ENCODE results near the gene TXN.
"Not testable (repeated sequence)": the region's sequence is repeated elsewhere in the genome, so short reads cannot be mapped to it uniquely, and the experiment has no call there.

GRCh38 chr9:110196084-110196499, 60.2 kb downstream of the TXN start:
- not testable (repeated sequence) for TF ChIP-seq CTCF, POLR2AphosphoS5, POLR2A (IDR thresholded peaks at IDR 0.05)
